ENCODE results near the gene ABCA13. TPM values are rescaled to one million over a fixed set of nuclear protein-coding genes. Genes with fewer than 3 reads are reported as not detected.

Gene ABCA13
- total RNA-seq, 1 donor, result 0.54 TPM

DNA sequence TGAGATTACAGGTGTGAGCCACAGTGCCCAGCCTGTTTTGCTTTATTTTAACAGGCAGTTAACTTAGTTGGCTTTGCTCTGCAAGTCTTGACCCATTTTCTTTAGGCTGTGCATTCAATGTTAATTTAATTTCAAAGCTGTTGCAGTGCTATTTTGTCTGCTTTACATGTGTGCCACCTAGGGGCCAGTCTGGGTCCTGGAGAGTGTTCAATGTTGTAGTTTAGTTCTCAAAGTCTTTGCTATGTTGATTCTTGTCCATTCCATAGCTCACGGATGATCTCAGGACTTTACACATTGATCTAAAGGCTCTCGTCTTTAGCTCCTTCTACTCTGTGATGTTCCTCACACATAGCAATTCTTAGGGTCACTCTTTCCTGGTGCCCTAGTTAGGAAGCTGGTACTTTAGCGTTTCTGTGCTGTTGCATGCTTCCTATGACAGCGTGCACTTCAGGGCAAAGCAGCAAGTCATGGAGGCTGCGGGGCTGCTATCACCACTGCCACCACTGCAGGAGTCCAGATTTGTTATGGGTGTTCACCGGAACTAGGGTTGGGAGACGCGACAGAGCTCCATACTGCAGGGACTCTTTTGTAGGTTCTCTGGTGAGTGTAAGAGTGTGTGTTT is 16.4 kb upstream of the ABCA13 start:
- peak; percentile 63 for DNase-seq (ENCODE audit: low read depth)
- H3K4me3 ChIP-seq (ENCODE audit: low read depth, low read length), result no peak overlapping the region
- TF ChIP-seq, protein P1, sequence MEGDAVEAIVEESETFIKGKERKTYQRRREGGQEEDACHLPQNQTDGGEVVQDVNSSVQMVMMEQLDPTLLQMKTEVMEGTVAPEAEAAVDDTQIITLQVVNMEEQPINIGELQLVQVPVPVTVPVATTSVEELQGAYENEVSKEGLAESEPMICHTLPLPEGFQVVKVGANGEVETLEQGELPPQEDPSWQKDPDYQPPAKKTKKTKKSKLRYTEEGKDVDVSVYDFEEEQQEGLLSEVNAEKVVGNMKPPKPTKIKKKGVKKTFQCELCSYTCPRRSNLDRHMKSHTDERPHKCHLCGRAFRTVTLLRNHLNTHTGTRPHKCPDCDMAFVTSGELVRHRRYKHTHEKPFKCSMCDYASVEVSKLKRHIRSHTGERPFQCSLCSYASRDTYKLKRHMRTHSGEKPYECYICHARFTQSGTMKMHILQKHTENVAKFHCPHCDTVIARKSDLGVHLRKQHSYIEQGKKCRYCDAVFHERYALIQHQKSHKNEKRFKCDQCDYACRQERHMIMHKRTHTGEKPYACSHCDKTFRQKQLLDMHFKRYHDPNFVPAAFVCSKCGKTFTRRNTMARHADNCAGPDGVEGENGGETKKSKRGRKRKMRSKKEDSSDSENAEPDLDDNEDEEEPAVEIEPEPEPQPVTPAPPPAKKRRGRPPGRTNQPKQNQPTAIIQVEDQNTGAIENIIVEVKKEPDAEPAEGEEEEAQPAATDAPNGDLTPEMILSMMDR (IDR thresholded peaks at IDR 0.05; ENCODE audit: insufficient read depth, low read length), result peak; percentile 74

DNA sequence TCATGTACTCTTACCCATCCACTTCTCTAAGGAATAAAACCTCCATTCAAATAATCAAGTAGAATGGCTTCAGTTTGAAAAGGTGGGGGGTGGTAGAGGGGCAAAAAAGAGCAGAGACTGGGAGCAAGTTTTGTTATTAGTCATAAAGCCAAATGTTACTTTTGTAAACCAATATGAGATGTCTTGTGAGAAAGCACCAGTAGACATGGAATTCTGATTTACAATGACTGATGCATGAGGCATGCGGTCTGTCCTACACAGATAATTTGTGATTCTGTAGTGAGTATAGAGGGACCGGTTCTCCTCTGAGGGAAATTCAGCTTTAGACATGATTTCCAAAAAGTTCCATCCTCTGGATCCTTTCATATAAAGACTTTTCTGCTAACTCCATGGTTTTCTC is 12.9 kb upstream of the ABCA13 start:
- TF ChIP-seq, protein P1 (IDR thresholded peaks at IDR 0.05; ENCODE audit: insufficient read depth, low read length), result no peak
- DNase-seq (ENCODE audit: low read depth), result no peak
- no peak overlapping the region for H3K4me3 ChIP-seq (ENCODE audit: low read depth, low read length)

DNA sequence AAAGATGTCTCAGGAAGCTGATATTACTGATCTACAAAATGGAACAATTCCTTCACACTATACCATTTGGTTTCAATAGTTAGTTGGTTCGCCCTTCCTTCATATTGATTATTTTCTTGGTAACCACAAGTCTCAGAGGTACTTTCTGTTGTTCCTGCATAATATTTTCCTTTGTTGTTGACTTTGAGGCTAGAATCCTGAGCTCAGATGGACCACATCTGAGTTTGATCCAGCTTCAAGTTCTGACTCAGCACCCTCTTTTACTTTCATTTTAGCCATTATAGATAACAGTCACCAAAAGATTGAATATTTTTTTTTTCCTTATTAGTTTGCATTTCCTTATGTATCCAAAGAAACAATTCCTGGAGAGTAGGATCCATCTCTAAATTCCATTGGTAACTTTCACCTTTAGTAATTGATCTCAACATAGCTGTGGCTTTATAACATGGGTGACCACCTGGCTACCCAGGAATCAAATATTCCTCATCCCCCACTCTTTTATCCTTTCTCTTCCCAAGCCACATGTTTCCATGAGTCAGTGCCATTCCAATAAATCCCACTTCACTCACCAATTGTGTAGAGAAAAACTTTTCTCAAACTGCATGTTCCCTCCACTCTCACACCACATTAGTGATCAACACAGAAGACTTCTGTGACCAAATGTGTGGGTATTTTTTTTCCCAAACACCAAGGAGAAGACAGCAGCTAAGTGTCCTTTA is 9.7 kb upstream of the ABCA13 start:
- H3K4me3 ChIP-seq (ENCODE audit: low read depth, low read length), result no peak overlapping the region
- DNase-seq (ENCODE audit: low read depth), result peak; percentile 30
- TF ChIP-seq, protein P1 (IDR thresholded peaks at IDR 0.05; ENCODE audit: insufficient read depth, low read length), result no peak

DNA sequence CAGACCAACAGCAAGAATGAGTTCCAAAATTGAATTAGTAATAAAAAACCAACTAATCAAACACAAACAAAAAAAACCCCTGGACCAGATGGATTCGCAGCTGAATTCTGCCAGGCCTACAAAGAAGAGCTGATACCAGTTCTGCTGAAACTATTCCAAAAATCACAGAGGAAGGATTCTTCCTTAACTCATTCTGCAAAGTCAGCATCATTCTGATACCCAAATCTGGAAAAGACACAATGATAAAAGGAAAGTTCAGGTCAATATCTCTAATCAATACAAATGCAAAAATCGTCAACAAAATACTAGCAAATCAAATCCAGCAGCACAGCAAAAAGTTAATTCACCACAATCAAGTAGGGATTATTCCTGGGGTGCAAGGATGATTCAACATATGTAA is 6.1 kb upstream of the ABCA13 start:
- DNase-seq (ENCODE audit: low read depth), result no peak
- no peak overlapping the region for H3K4me3 ChIP-seq (ENCODE audit: low read depth, low read length)
- TF ChIP-seq, protein P1 (IDR thresholded peaks at IDR 0.05; ENCODE audit: insufficient read depth, low read length), result no peak

DNA sequence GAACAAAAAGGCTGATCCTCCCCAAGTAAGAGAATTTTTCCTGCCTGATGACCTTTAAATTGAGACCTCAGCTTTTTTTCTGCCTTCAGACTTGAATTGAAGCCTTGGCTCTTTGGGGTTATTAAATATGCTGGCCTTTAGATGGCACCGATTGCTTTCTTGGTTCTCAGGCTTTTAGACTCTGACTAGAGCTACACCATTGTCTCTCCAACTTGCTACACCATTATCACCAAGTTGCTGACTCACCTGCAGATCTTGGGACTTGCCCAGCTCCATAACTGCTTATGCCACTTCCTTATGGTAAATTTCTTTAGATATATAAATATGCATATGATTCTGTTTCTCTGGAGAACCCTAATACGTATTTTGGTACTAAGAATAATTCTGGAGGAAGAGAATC is 3.1 kb upstream of the ABCA13 start:
- DNase-seq (ENCODE audit: low read depth), result peak; percentile 75
- TF ChIP-seq, protein P1 (IDR thresholded peaks at IDR 0.05; ENCODE audit: insufficient read depth, low read length), result peak; percentile 28
- H3K4me3 ChIP-seq (ENCODE audit: low read depth, low read length), result no peak overlapping the region

DNA sequence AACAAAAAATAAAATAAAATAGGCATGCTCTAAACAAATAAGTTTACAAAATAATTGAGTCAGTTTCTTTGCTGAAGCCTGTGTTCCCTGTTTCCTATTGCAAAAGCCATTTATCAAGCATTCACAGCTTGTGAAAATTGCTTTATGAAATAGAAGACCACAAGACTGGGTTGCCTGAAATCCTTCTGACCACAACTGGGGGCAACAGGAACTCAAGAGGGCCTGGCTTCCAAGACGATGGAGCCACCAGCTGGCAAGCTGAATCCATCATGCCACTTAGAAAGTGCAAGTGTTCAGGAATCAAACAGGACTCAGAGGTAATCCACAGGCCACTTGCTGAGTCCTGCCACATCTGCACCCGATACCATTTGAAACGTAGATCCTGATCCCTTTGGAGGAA is 752 bp upstream of the ABCA13 start:
- DNase-seq (ENCODE audit: low read depth), result no peak
- no peak overlapping the region for H3K4me3 ChIP-seq (ENCODE audit: low read depth, low read length)
- TF ChIP-seq, protein P1 (IDR thresholded peaks at IDR 0.05; ENCODE audit: insufficient read depth, low read length), result no peak
